HepG2 (cell line): Measurements from ENCODE around the gene RPS6KA3. TPM values are rescaled to one million over a fixed set of nuclear protein-coding genes. Genes with fewer than 3 reads are reported as not detected.

Source experiments
- E2F5 ChIP-seq: sonication (generic); formaldehyde crosslinking; conservative IDR thresholded peaks from 2 replicates; pipeline ENCODE4 v1.4.0; 2020; ENCODE audit warnings: missing genetic modification reagents
- GABPA ChIP-seq, 2 experiments: IDR thresholded peaks; 2 replicates each; pipeline ENCODE4 v1.6.1; 2011 to 2016; ENCODE audit warnings: low read depth in 2 of 2, low read length in 1 of 2, missing biosample characterization in 1 of 2, missing genetic modification characterization in 1 of 2
- HNF4G ChIP-seq, 2 experiments: sonication (generic) in 1 of 2; formaldehyde crosslinking in 1 of 2; IDR thresholded peaks; 2 replicates each; pipeline versions ENCODE4 v1.4.0 to v1.6.1; 2011 to 2020; ENCODE audit warnings: borderline replicate concordance in 2 of 2, low read depth in 2 of 2, mild to moderate bottlenecking in 2 of 2, low read length in 1 of 2, missing genetic modification reagents in 1 of 2, moderate library complexity in 1 of 2
- HOXA5 ChIP-seq: sonication (generic); formaldehyde crosslinking; IDR thresholded peaks from 2 replicates; pipeline ENCODE4 v1.4.0; 2020; ENCODE audit warnings: missing genetic modification reagents
- RARG ChIP-seq: sonication (generic); formaldehyde crosslinking; IDR thresholded peaks from 2 replicates; pipeline ENCODE4 v1.4.0; 2020; ENCODE audit warnings: low read depth, mild to moderate bottlenecking, missing genetic modification reagents
- SKI ChIP-seq: fragments of 450-650 bp; IDR thresholded peaks from one replicate; pipeline ENCODE4 v1.6.1; 2018; ENCODE audit warnings: mild to moderate bottlenecking; ENCODE audit not compliant: partially characterized antibody
- TAF15 ChIP-seq: fragments of 200-400 bp; formaldehyde crosslinking; IDR thresholded peaks from one replicate; pipeline ENCODE4 v1.6.1; 2018; ENCODE audit warnings: mild to moderate bottlenecking, low read depth, low read length; ENCODE audit not compliant: poor library complexity, severe bottlenecking
- TMF1 ChIP-seq: sonication (generic); formaldehyde crosslinking; IDR thresholded peaks from 2 replicates; pipeline ENCODE4 v1.8.1; 2022; ENCODE audit warnings: low read depth, missing genetic modification reagents
- TSC22D2 ChIP-seq: sonication (generic); formaldehyde crosslinking; IDR thresholded peaks from 2 replicates; pipeline ENCODE4 v1.5.1; 2020; ENCODE audit warnings: missing genetic modification reagents, mild to moderate bottlenecking, borderline replicate concordance
- USF2 ChIP-seq, 2 experiments: sonication (generic) in 1 of 2; formaldehyde crosslinking in 1 of 2; IDR thresholded peaks; 2 replicates each; pipeline versions ENCODE4 v1.5.1 to v1.6.1; 2011 to 2020; ENCODE audit warnings: borderline replicate concordance in 1 of 2, low read depth in 1 of 2, low read length in 1 of 2, mild to moderate bottlenecking in 1 of 2, missing genetic modification reagents in 1 of 2, moderate library complexity in 1 of 2
- ZNF510 ChIP-seq: sonication (generic); formaldehyde crosslinking; IDR thresholded peaks from 2 replicates; pipeline ENCODE4 v1.4.0; 2020; ENCODE audit warnings: low read depth, mild to moderate bottlenecking, missing genetic modification reagents
- polyA plus RNA-seq, 8 experiments: library from polyadenylated mRNA; depleted of rRNA in 3 of 8; stranded (reverse) in 7 of 8; unstranded in 1 of 8; fragments of >200 nt; fragmentation: Illumina TruSeq in 4 of 8; extraction: Trizol in 4 of 8; gene quantifications; 2 replicates each; pipeline versions ENCODE4 v1.2.1 to v1.2.3, GENCODE V29; 2011 to 2016; ENCODE audit warnings: low read depth in 4 of 8, missing spikeins in 1 of 8, mixed read lengths in 1 of 8; ENCODE audit not compliant: insufficient read depth in 1 of 8
- total RNA-seq, 5 experiments: library from RNA; depleted of rRNA; stranded (reverse); fragments of >200 nt; fragmentation: Illumina TruSeq; extraction: Trizol; gene quantifications; 2 replicates each; pipeline ENCODE4 v1.2.3, GENCODE V29; 2016; ENCODE audit warnings: low read depth in 1 of 5
- TF ChIP-seq, protein P1 (sequence below): sonication (generic); formaldehyde crosslinking; IDR thresholded peaks from 2 replicates; pipeline ENCODE4 v1.4.0; 2020; ENCODE audit warnings: missing genetic modification reagents
- TF ChIP-seq, protein P2 (sequence below): IDR thresholded peaks from 2 replicates; pipeline ENCODE4 v1.4.0; 2020; ENCODE audit warnings: mild to moderate bottlenecking, missing genetic modification reagents
- TF ChIP-seq, protein P3 (sequence below): sonication (generic); formaldehyde crosslinking; IDR thresholded peaks from 2 replicates; pipeline ENCODE4 v1.8.0; 2022; ENCODE audit warnings: mild to moderate bottlenecking, missing genetic modification reagents, borderline replicate concordance

The RPS6KA3 gene
- total and polyA plus RNA-seq, 2 of the 13 experiments (the other 11 are each of a cell fraction or from before 2014, with no cell fraction given): 314 to 357 TPM

DNA sequence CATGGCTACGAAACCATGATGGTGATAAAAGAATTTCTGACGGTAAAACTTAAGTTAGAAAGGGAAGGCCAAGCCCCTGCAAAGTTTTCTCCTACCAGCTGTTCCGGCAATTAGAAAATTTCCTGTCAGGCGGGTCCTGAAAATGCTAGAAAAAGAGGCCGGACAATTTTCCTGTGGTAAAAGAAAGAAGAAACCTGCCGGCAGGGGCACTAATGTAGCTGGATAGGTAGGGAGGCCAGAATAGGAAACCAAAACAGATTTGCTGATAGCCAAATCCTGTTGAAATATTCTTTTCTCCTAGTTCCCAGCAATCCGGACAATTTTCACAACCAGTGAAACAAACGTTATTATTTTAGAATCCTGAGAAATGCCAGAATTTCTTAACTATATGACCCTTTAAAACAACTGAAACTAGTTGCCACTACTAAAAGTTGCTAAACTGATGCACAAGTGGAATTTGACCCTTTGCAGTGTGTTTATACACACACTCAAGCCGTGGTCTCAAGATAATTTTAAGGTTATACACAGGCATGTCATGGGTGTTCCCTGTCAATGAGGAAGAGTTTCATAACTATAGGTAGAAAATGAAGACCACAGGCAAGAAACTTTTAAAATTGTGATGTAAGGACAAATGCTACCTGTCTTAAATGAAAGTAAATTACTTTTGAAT, 47.7 kb downstream of the RPS6KA3 start (continued):
- TF ChIP-seq, protein P1, sequence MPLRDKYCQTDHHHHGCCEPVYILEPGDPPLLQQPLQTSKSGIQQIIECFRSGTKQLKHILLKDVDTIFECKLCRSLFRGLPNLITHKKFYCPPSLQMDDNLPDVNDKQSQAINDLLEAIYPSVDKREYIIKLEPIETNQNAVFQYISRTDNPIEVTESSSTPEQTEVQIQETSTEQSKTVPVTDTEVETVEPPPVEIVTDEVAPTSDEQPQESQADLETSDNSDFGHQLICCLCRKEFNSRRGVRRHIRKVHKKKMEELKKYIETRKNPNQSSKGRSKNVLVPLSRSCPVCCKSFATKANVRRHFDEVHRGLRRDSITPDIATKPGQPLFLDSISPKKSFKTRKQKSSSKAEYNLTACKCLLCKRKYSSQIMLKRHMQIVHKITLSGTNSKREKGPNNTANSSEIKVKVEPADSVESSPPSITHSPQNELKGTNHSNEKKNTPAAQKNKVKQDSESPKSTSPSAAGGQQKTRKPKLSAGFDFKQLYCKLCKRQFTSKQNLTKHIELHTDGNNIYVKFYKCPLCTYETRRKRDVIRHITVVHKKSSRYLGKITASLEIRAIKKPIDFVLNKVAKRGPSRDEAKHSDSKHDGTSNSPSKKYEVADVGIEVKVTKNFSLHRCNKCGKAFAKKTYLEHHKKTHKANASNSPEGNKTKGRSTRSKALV (CRISPR knock-in tag): no peak
- no peak for TF ChIP-seq SKI
- no peak for TF ChIP-seq E2F5 (CRISPR knock-in tag)
- no peak for TF ChIP-seq TAF15
- TF ChIP-seq, protein P2, sequence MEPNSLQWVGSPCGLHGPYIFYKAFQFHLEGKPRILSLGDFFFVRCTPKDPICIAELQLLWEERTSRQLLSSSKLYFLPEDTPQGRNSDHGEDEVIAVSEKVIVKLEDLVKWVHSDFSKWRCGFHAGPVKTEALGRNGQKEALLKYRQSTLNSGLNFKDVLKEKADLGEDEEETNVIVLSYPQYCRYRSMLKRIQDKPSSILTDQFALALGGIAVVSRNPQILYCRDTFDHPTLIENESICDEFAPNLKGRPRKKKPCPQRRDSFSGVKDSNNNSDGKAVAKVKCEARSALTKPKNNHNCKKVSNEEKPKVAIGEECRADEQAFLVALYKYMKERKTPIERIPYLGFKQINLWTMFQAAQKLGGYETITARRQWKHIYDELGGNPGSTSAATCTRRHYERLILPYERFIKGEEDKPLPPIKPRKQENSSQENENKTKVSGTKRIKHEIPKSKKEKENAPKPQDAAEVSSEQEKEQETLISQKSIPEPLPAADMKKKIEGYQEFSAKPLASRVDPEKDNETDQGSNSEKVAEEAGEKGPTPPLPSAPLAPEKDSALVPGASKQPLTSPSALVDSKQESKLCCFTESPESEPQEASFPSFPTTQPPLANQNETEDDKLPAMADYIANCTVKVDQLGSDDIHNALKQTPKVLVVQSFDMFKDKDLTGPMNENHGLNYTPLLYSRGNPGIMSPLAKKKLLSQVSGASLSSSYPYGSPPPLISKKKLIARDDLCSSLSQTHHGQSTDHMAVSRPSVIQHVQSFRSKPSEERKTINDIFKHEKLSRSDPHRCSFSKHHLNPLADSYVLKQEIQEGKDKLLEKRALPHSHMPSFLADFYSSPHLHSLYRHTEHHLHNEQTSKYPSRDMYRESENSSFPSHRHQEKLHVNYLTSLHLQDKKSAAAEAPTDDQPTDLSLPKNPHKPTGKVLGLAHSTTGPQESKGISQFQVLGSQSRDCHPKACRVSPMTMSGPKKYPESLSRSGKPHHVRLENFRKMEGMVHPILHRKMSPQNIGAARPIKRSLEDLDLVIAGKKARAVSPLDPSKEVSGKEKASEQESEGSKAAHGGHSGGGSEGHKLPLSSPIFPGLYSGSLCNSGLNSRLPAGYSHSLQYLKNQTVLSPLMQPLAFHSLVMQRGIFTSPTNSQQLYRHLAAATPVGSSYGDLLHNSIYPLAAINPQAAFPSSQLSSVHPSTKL: 0 out of 2 replicates have a peak, but pooled peaks have one; percentile 10
- no peak for TF ChIP-seq RARG (CRISPR knock-in tag)
- TF ChIP-seq TMF1 (CRISPR knock-in tag): no peak
- TF ChIP-seq ZNF510: no peak
- TF ChIP-seq HNF4G (IDR thresholded peaks at IDR 0.05; ENCODE audit: borderline replicate concordance, low read depth, low read length): peak; percentile 21; the same call in 1 of the 2 replicates
- TF ChIP-seq HNF4G (CRISPR knock-in tag; IDR thresholded peaks at IDR 0.05; ENCODE audit: borderline replicate concordance, low read depth): no peak
- no peak for TF ChIP-seq USF2 (IDR thresholded peaks at IDR 0.05; ENCODE audit: low read depth, low read length)
- no peak for TF ChIP-seq USF2 (CRISPR knock-in tag; IDR thresholded peaks at IDR 0.05; ENCODE audit: borderline replicate concordance)
- no peak for TF ChIP-seq GABPA (IDR thresholded peaks at IDR 0.05; ENCODE audit: low read depth, low read length)
- no peak for TF ChIP-seq GABPA (CRISPR knock-in tag; IDR thresholded peaks at IDR 0.05; ENCODE audit: low read depth)
- no peak for TF ChIP-seq HOXA5 (CRISPR knock-in tag)
- TF ChIP-seq, protein P3, sequence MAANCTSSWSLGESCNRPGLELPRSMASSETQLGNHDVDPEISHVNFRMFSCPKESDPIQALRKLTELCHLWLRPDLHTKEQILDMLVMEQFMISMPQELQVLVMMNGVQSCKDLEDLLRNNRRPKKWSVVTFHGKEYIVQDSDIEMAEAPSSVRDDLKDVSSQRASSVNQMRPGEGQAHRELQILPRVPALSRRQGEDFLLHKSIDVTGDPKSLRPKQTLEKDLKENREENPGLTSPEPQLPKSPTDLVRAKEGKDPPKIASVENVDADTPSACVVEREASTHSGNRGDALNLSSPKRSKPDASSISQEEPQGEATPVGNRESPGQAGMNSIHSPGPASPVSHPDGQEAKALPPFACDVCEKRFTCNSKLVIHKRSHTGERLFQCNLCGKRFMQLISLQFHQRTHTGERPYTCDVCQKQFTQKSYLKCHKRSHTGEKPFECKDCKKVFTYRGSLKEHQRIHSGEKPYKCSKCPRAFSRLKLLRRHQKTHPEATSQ (CRISPR knock-in tag): no peak
- TF ChIP-seq TSC22D2 (CRISPR knock-in tag): no peak
